Natural killer cell treated with Interleukin-12 subunit alpha and Interleukin-12 subunit beta and Interleukin-15 and Interleukin-18, amount 100 ng/mL, for 72 hours (primary cell): Measurements from ENCODE around the gene GRXCR1. TPM values are rescaled to one million over a fixed set of nuclear protein-coding genes. Genes with fewer than 3 reads are reported as not detected.

ENCODE experiments used
- total RNA-seq, 2 donors: library from RNA; stranded (reverse); gene quantifications; one replicate each; pipeline ENCODE4 v1.2.3, GENCODE V29; 2022

The GRXCR1 gene
- total RNA-seq, 2 donors from 2014 or later: not detected

Other genes with a start within 250 kb of the GRXCR1 start
- 10 to 100 TPM; 20.5 to 52.9 TPM for gene ATP8A1, start 235.6 kb upstream of the GRXCR1 start, total RNA-seq